ENCODE data around the gene COL9A1.
"Not testable (repeated sequence)": the region's sequence is repeated elsewhere in the genome, so short reads cannot be mapped to it uniquely, and the experiment has no call there.

COL9A1 gene

GRCh38 chr6:70303034-70303525 is at the start of gene COL9A1:
Gene COL9A1 (minus strand): TSS chr6:70303084. CDS start chr6:70302924, 160 bp downstream.
- CTCF ChIA-PET, result no interaction called here
- POLR2A ChIA-PET (ENCODE audit: low non-redundant PET), result no interaction called here
- H3K27ac ChIP-seq, result no peak within 1 kb of the TSS
- TF ChIP-seq CTCF (conservative IDR thresholded peaks at IDR 0.05; ENCODE audit: low read depth), result no peak
- no peak for DNase-seq (ENCODE audit: low spot score)

GRCh38 chr6:70351461-70351860 is 48.6 kb upstream of the COL9A1 start:
- CTCF ChIA-PET, result no interaction called here
- H3K27ac ChIP-seq, result no peak overlapping the region
- DNase-seq (ENCODE audit: low spot score), result no peak
- no peak for TF ChIP-seq CTCF (conservative IDR thresholded peaks at IDR 0.05; ENCODE audit: low read depth)
- POLR2A ChIA-PET (ENCODE audit: low non-redundant PET), result no interaction called here

GRCh38 chr6:70345619-70346018 is 42.7 kb upstream of the COL9A1 start:
- no peak for DNase-seq (ENCODE audit: low spot score)
- ChIA-PET CTCF (interaction anchor here (0.6 to 0.8 kb wide), 2 partner anchors 35 to 644 kb away, joined by 3 to 4 read pairs; no protein-coding TSS in a partner anchor), POLR2A (ENCODE audit: low non-redundant PET) (no interaction called here)
- TF ChIP-seq CTCF (conservative IDR thresholded peaks at IDR 0.05; ENCODE audit: low read depth), result no peak
- no peak overlapping the region for H3K27ac ChIP-seq

GRCh38 chr6:70343313-70343712 is 40.4 kb upstream of the COL9A1 start:
- POLR2A ChIA-PET (ENCODE audit: low non-redundant PET), result no interaction called here
- no peak for TF ChIP-seq CTCF (conservative IDR thresholded peaks at IDR 0.05; ENCODE audit: low read depth)
- CTCF ChIA-PET, result no interaction called here
- no peak overlapping the region for H3K27ac ChIP-seq
- DNase-seq (ENCODE audit: low spot score), result no peak

GRCh38 chr6:70339810-70340209 is 36.9 kb upstream of the COL9A1 start:
- POLR2A ChIA-PET (ENCODE audit: low non-redundant PET), result not testable (repeated sequence)

GRCh38 chr6:70338775-70339174 is 35.9 kb upstream of the COL9A1 start:
- TF ChIP-seq CTCF (conservative IDR thresholded peaks at IDR 0.05; ENCODE audit: low read depth), result no peak
- no peak for DNase-seq (ENCODE audit: low spot score)
- ChIA-PET CTCF (no interaction called here), POLR2A (ENCODE audit: low non-redundant PET) (no interaction called here)
- no peak overlapping the region for H3K27ac ChIP-seq

More at GRCh38 chr6:70339810-70340209, 36.9 kb upstream of the COL9A1 start:
- CTCF ChIA-PET; H3K27ac ChIP-seq; DNase-seq (ENCODE audit: low spot score): not testable (repeated sequence)

GRCh38 chr6:70337743-70338105 is 34.8 kb upstream of the COL9A1 start:
- POLR2A ChIA-PET (ENCODE audit: low non-redundant PET), result no interaction called here
- CTCF ChIA-PET, result no interaction called here
- no peak for DNase-seq (ENCODE audit: low spot score)
- H3K27ac ChIP-seq, result no peak overlapping the region
- TF ChIP-seq CTCF (conservative IDR thresholded peaks at IDR 0.05; ENCODE audit: low read depth), result no peak
